H1 (cell line): ENCODE results near the gene NOS2. TPM values are rescaled to one million over a fixed set of nuclear protein-coding genes. Genes with fewer than 3 reads are reported as not detected.

Experiments
- CTCF ChIA-PET: fragments of 300-600 bp; sonication (Branson Sonifier 250); formaldehyde crosslinking; loops from one replicate; lab custom pipeline; 2021; ENCODE audit not compliant: partially characterized antibody; lab: Charles Lee
- POLR2A ChIA-PET: fragments of 300-600 bp; sonication (Branson Sonifier 250); formaldehyde crosslinking; loops from one replicate; lab custom pipeline; 2021; ENCODE audit warnings: inconsistent platforms; ENCODE audit not compliant: partially characterized antibody; lab: Charles Lee
- DNase-seq, 2 experiments: peaks; one replicate each; pipeline versions ENCODE4 v3.0.0 to v3.0.0-alpha.2; 2010 to 2022; ENCODE audit warnings: low spot score in 2 of 2, low read depth in 1 of 2, mixed read lengths in 1 of 2
- FAIRE-seq: peaks from 2 replicates; lab custom pipeline; 2011; peaks lifted over from hg19 to GRCh38; lab: Jason Lieb, UNC
- H2AFZ ChIP-seq: 2 replicates; pipeline ENCODE4 v1.8.1; 2012; ENCODE audit warnings: low read length, inconsistent platforms
- H2AK5ac ChIP-seq: 2 replicates; pipeline ENCODE4 v1.6.1; 2013; ENCODE audit warnings: low read depth, low read length
- H2BK120ac ChIP-seq: replicated peaks from 2 replicates; pipeline ENCODE3; 2013; ENCODE audit warnings: low read depth, low read length, inconsistent platforms
- H2BK12ac ChIP-seq: 2 replicates; pipeline ENCODE4 v1.6.1; 2013; ENCODE audit warnings: low read depth, low read length
- H2BK15ac ChIP-seq: 2 replicates; pipeline ENCODE4 v1.6.1; 2013; ENCODE audit warnings: low read length
- H2BK20ac ChIP-seq: 2 replicates; pipeline ENCODE4 v1.6.1; 2013; ENCODE audit warnings: low read length
- H2BK5ac ChIP-seq: 2 replicates; pipeline ENCODE4 v1.6.1; 2013; ENCODE audit warnings: low read depth, low read length
- H3K14ac ChIP-seq: 2 replicates; pipeline ENCODE4 v1.6.1; 2013; ENCODE audit warnings: inconsistent platforms; ENCODE audit not compliant: insufficient read length
- H3K18ac ChIP-seq: 2 replicates; pipeline ENCODE4 v1.6.1; 2013; ENCODE audit warnings: low read length; ENCODE audit errors: extremely low read depth
- H3K23ac ChIP-seq: 2 replicates; pipeline ENCODE4 v1.6.1; 2013; ENCODE audit warnings: inconsistent platforms; ENCODE audit not compliant: insufficient read length
- H3K23me2 ChIP-seq: 2 replicates; pipeline ENCODE4 v1.6.1; 2013; ENCODE audit warnings: low read depth, low read length
- H3K27ac ChIP-seq: 2 replicates; pipeline ENCODE4 v1.6.1; 2011; ENCODE audit warnings: low read depth, low read length, inconsistent platforms
- H3K27me3 ChIP-seq, 4 experiments: replicated peaks in 1 of 4; 1 replicate in 1 of 4; 2 replicates in 3 of 4; pipeline versions ENCODE4 v1.6.1 to v1.8.1; 2011 to 2013; ENCODE audit warnings: low read length in 3 of 4, mild to moderate bottlenecking in 3 of 4, inconsistent platforms in 2 of 4, mixed read lengths in 2 of 4, moderate library complexity in 1 of 4; ENCODE audit not compliant: control insufficient read depth in 3 of 4, insufficient read depth in 3 of 4; ENCODE audit errors: extremely low read depth in 1 of 4
- H3K36me3 ChIP-seq, 4 experiments: 2 replicates each; pipeline versions ENCODE4 v1.6.1 to v1.8.1; 2011 to 2013; ENCODE audit warnings: mild to moderate bottlenecking in 4 of 4, low read length in 3 of 4, moderate library complexity in 2 of 4, control low read depth in 1 of 4, inconsistent platforms in 1 of 4; ENCODE audit not compliant: insufficient read depth in 4 of 4, control insufficient read depth in 2 of 4
- H3K4ac ChIP-seq: replicated peaks from 2 replicates; pipeline ENCODE3; 2013; ENCODE audit warnings: low read length, low read depth, mixed read lengths, inconsistent platforms; ENCODE audit not compliant: insufficient read length
- H3K4me1 ChIP-seq, 4 experiments: replicated peaks in 1 of 4; 1 replicate in 1 of 4; 2 replicates in 3 of 4; pipeline versions ENCODE4 v1.6.1 to v1.8.1; 2011 to 2013; ENCODE audit warnings: low read length in 3 of 4, inconsistent platforms in 2 of 4, mixed read lengths in 1 of 4; ENCODE audit not compliant: insufficient read depth in 4 of 4, control insufficient read depth in 3 of 4
- H3K4me2 ChIP-seq, 2 experiments: 2 replicates each; pipeline versions ENCODE4 v1.6.1 to v1.8.1; 2011 to 2013; ENCODE audit warnings: low read depth in 2 of 2, low read length in 2 of 2, control low read depth in 1 of 2, inconsistent platforms in 1 of 2, mild to moderate bottlenecking in 1 of 2; ENCODE audit not compliant: insufficient read depth in 1 of 2
- H3K4me3 ChIP-seq, 4 experiments: fragments of 200-600, 300-600 bp in 1 of 4; sonication (generic), shearing (Covaris generic), sonication (Bioruptor Twin) in 1 of 4; 2 replicates each; pipeline versions ENCODE4 v1.5.1 to v1.8.1; 2011 to 2016; ENCODE audit warnings: low read length in 4 of 4, low read depth in 3 of 4, control low read depth in 2 of 4, inconsistent platforms in 2 of 4, mild to moderate bottlenecking in 2 of 4, mixed read lengths in 1 of 4, moderate library complexity in 1 of 4; ENCODE audit not compliant: insufficient read depth in 2 of 4; ENCODE audit errors: extremely low read depth in 1 of 4
- H3K56ac ChIP-seq: replicated peaks from 2 replicates; pipeline ENCODE3; 2013; ENCODE audit warnings: low read depth, mild to moderate bottlenecking, mixed read lengths, low read length, inconsistent platforms; ENCODE audit not compliant: insufficient read length
- H3K79me1 ChIP-seq: 2 replicates; pipeline ENCODE4 v1.6.1; 2013; ENCODE audit warnings: low read depth, low read length, control low read depth
- H3K79me2 ChIP-seq, 2 experiments: 2 replicates each; pipeline versions ENCODE4 v1.6.1 to v1.8.1; 2012 to 2013; ENCODE audit warnings: low read length in 2 of 2, mild to moderate bottlenecking in 2 of 2, inconsistent platforms in 1 of 2; ENCODE audit not compliant: insufficient read depth in 2 of 2, control insufficient read depth in 1 of 2
- H3K9ac ChIP-seq, 4 experiments: replicated peaks in 1 of 4; 1 replicate in 1 of 4; 2 replicates in 3 of 4; pipeline versions ENCODE4 v1.6.1 to v1.8.1; 2011 to 2013; ENCODE audit warnings: low read depth in 3 of 4, low read length in 3 of 4, control low read depth in 2 of 4, mild to moderate bottlenecking in 2 of 4, moderate library complexity in 2 of 4, inconsistent platforms in 1 of 4; ENCODE audit errors: extremely low read depth in 1 of 4
- H3K9me3 ChIP-seq, 2 experiments: 2 replicates each; pipeline versions ENCODE4 v1.6.1 to v1.8.1; 2012 to 2013; ENCODE audit warnings: mild to moderate bottlenecking in 2 of 2, moderate library complexity in 2 of 2, control low read depth in 1 of 2, inconsistent platforms in 1 of 2, low read depth in 1 of 2, low read length in 1 of 2, mixed read lengths in 1 of 2; ENCODE audit not compliant: insufficient read depth in 2 of 2
- H4K20me1 ChIP-seq, 2 experiments: replicated peaks in 1 of 2; 2 replicates each; pipeline versions ENCODE3 to v1.8.1; 2011 to 2013; ENCODE audit warnings: inconsistent platforms in 2 of 2, low read length in 2 of 2, mild to moderate bottlenecking in 1 of 2; ENCODE audit not compliant: insufficient read depth in 2 of 2, control insufficient read depth in 1 of 2
- H4K5ac ChIP-seq: 2 replicates; pipeline ENCODE4 v1.6.1; 2013; ENCODE audit warnings: low read length, low read depth, mixed read lengths, inconsistent platforms; ENCODE audit not compliant: insufficient read length
- H4K8ac ChIP-seq: 2 replicates; pipeline ENCODE4 v1.8.0; 2013; ENCODE audit warnings: mild to moderate bottlenecking, moderate library complexity, low read length, inconsistent platforms; ENCODE audit not compliant: insufficient read depth; ENCODE audit errors: extremely low read depth
- H4K91ac ChIP-seq: replicated peaks from 2 replicates; pipeline ENCODE3; 2013; ENCODE audit warnings: low read length, mixed read lengths, inconsistent platforms; ENCODE audit not compliant: insufficient read length
- HDAC2 ChIP-seq, 2 experiments: fragments of 300-600 bp in 1 of 2; sonication (generic) in 1 of 2; IDR thresholded peaks; 2 replicates each; pipeline ENCODE4 v1.6.1; 2011 to 2012; ENCODE audit warnings: low read depth in 2 of 2, low read length in 2 of 2, mild to moderate bottlenecking in 2 of 2, moderate library complexity in 2 of 2, borderline replicate concordance in 1 of 2, inconsistent platforms in 1 of 2
- TEAD4 ChIP-seq: IDR thresholded peaks from 2 replicates; pipeline ENCODE4 v1.6.1; 2012; ENCODE audit warnings: low read depth, low read length, inconsistent platforms, mixed read lengths
- WGBS, 2 experiments: shearing (Covaris generic) in 1 of 2; methylation state at CpG; one replicate each; pipeline versions ENCODE4 v1.1.6 to v1.1.7; 2013 to 2015; ENCODE audit warnings: low lambda C conversion rate in 2 of 2, mixed read lengths in 2 of 2, inconsistent platforms in 1 of 2, low coverage in 1 of 2, missing lambda C conversion rate in 1 of 2; ENCODE audit not compliant: insufficient replicate concordance in 2 of 2, insufficient coverage in 1 of 2, insufficient read length in 1 of 2; ENCODE audit errors: extremely low coverage in 1 of 2, missing lambda C conversion rate in 1 of 2; 5-methylcytosine and 5-hydroxymethylcytosine counted together
- polyA plus RNA-seq, 7 experiments: library from polyadenylated mRNA; depleted of rRNA in 3 of 7; stranded (reverse) in 5 of 7; unstranded in 2 of 7; fragments of >200 nt in 5 of 7; fragments of 200-250 nt in 2 of 7; gene quantifications; 1 replicate in 5 of 7; 2 replicates in 1 of 7; 4 replicates in 1 of 7; pipeline versions ENCODE4 v1.2.1 to v1.2.3, GENCODE V29; 2011 to 2013; ENCODE audit warnings: missing spikeins in 2 of 7, mixed read lengths in 2 of 7
- total RNA-seq: library from RNA; stranded (reverse); fragmentation: NEBNext Ultra II Directional; extraction: Animal tissue kit (Norgen Biotek cat#: 25700); gene quantifications from 2 replicates; pipeline ENCODE4 v1.2.1, GENCODE V29; 2021
- TF ChIP-seq, protein P1 (sequence below), 3 experiments: IDR thresholded peaks; 1 replicate in 2 of 3; 2 replicates in 1 of 3; pipeline versions ENCODE4 v1.5.1 to v1.6.1; 2011; ENCODE audit warnings: low read length in 3 of 3, mild to moderate bottlenecking in 3 of 3, inconsistent platforms in 2 of 3, low read depth in 1 of 3, moderate library complexity in 1 of 3; ENCODE audit not compliant: insufficient read depth in 1 of 3; ENCODE audit errors: control extremely low read depth in 1 of 3
- TF ChIP-seq, protein P2 (sequence below): IDR thresholded peaks from 2 replicates; pipeline ENCODE4 v1.6.1; 2011; ENCODE audit warnings: low read depth, mild to moderate bottlenecking, low read length; ENCODE audit not compliant: insufficient read depth

Gene NOS2
- total and polyA plus RNA-seq, 2 of the 8 experiments (the other 6 are each of a cell fraction or from before 2014, with no cell fraction given), result 1.0 to 1.9 TPM

DNA sequence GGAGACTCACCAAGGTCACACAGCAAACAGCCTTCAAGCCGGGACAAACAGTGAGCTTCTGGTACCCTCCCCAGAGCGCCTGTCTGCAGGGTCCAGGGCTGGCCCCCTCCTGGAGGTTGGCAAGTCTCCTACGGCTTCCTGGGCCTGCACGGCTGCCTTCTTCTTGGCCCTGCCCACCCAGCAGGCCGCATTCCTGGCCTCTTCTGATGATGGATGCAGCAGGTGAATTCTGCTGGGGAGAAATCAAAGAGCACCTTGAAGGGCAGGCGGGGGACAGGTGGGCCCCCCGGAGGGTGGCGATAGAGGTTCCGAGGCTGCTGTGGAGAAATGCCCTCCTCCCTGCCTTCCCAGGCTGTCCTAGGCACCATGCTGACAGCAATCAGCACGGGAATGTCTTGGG lies 3.8 kb upstream of the NOS2 start:
- Histone ChIP-seq H3K14ac (no peak overlapping the region), H3K36me3 (no peaks in the 10 kb centered on the region), H3K27ac (no peak overlapping the region), H2BK12ac (no peak overlapping the region), H3K27me3 (no peaks in the 10 kb centered on the region), H3K18ac (no peak overlapping the region), H3K4me1 (peaks cover 0 to 8% (median 3%) of the 10 kb centered on the region in 4 experiments; a peak in 6 of 7 replicates), H3K4me3 (no peak overlapping the region), H2BK20ac (no peak overlapping the region), H3K79me2 (no peaks in the 10 kb centered on the region), H4K5ac (no peak overlapping the region), H3K23ac (no peak overlapping the region), H2AK5ac (no peak overlapping the region), H2AFZ (no peak overlapping the region), H4K20me1 (no peaks in the 10 kb centered on the region), H3K4me2 (peak overlapping the region in 1 of 2 experiments; percentile 24; a peak in 1 of 4 replicates), H3K9me3 (no peaks in the 10 kb centered on the region), H2BK5ac (no peak overlapping the region), H4K8ac (no peak overlapping the region), H3K56ac (no peak overlapping the region), H4K91ac (no peak overlapping the region), H3K23me2 (no peaks in the 10 kb centered on the region), H3K79me1 (no peaks in the 10 kb centered on the region), H3K9ac (no peak overlapping the region), H2BK120ac (no peak overlapping the region), H2BK15ac (no peak overlapping the region), H3K4ac (no peak overlapping the region)
- FAIRE-seq (no peak), DNase-seq (no peak)
- ChIA-PET POLR2A (no interaction called here), CTCF (interaction anchor here (0.8 to 9.8 kb wide), 20 partner anchors 9 to 444 kb away, joined by 3 to 299 read pairs (median 6); no protein-coding TSS in a partner anchor)
- WGBS, 2 experiments, result 55% methylated on average over 10 of the region's 10 CpGs; no CpG with 5 or more reads in 1 of the 2 experiments
- TF ChIP-seq TEAD4 (0 out of 2 replicates have a peak, but pooled peaks have one; percentile 52), HDAC2 (IDR thresholded peaks at IDR 0.05; ENCODE audit: borderline replicate concordance in 1 of 2, low read depth in 2 of 2, low read length in 2 of 2) (peak in 1 of 2 experiments; percentile 49; a peak in 1 of 4 replicates)
- TF ChIP-seq, protein P1, sequence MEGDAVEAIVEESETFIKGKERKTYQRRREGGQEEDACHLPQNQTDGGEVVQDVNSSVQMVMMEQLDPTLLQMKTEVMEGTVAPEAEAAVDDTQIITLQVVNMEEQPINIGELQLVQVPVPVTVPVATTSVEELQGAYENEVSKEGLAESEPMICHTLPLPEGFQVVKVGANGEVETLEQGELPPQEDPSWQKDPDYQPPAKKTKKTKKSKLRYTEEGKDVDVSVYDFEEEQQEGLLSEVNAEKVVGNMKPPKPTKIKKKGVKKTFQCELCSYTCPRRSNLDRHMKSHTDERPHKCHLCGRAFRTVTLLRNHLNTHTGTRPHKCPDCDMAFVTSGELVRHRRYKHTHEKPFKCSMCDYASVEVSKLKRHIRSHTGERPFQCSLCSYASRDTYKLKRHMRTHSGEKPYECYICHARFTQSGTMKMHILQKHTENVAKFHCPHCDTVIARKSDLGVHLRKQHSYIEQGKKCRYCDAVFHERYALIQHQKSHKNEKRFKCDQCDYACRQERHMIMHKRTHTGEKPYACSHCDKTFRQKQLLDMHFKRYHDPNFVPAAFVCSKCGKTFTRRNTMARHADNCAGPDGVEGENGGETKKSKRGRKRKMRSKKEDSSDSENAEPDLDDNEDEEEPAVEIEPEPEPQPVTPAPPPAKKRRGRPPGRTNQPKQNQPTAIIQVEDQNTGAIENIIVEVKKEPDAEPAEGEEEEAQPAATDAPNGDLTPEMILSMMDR (IDR thresholded peaks at IDR 0.05; ENCODE audit: control extremely low read depth in 1 of 3, insufficient read depth in 1 of 3, low read depth in 1 of 3, low read length in 3 of 3), result peak in 1 of 3 experiments; percentile 3; a peak in 2 of 4 replicates
- TF ChIP-seq, protein P2, sequence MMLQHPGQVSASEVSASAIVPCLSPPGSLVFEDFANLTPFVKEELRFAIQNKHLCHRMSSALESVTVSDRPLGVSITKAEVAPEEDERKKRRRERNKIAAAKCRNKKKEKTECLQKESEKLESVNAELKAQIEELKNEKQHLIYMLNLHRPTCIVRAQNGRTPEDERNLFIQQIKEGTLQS, result no peak
